Cerebellar cortex (tissue), 1 donor: Measurements from ENCODE around the gene GLCCI1.
"Not testable (repeated sequence)": the region's sequence is repeated elsewhere in the genome, so short reads cannot be mapped to it uniquely, and the experiment has no call there.

Experiments used
- DNase-seq: peaks from one replicate; pipeline ENCODE4 v3.0.0-alpha.2; 2015; ENCODE audit warnings: low spot score

Gene GLCCI1

DNA sequence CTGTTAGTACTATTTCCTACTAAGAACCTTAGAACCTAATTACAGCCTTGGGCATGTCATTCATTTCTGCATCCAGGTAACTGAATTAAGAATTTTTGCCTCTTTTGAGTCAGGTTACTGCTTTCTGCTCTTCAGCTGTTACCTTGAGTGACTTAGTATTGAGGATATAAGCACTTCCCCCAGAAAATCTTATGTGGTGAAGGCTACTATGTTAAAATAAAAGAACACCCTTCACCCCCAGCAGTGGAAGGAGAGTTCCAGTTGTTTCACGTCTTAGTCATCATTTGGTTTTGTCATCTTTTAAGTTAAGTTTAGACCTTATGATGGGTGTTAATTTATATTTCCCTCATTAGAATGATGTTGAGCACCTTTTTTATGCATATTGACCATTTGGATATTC lies 82.8 kb downstream of the GLCCI1 start:
- DNase-seq: peak; percentile 26

GRCh38 chr7:8051998-8052397 lies 83.4 kb downstream of the GLCCI1 start:
- DNase-seq: no peak

DNA sequence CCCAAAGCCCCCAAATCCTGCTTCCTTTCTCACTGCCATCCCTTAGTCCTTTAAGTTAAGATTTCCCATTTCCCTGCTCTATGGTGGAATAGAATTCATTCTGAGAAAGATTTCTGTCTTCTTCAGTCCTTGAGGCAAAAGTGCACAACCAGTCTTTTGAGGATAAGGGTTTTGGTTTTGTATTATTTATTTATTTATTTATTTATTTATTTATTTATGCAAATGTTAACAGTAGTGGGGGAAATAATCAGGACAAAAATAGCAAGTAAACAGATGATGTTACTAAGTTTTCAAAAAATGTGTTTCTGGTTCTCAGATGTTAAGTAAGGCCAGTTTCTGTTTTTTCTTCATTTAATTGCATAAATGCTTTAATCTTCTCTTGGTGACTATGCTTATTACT lies 84.2 kb downstream of the GLCCI1 start:
- no peak for DNase-seq

DNA sequence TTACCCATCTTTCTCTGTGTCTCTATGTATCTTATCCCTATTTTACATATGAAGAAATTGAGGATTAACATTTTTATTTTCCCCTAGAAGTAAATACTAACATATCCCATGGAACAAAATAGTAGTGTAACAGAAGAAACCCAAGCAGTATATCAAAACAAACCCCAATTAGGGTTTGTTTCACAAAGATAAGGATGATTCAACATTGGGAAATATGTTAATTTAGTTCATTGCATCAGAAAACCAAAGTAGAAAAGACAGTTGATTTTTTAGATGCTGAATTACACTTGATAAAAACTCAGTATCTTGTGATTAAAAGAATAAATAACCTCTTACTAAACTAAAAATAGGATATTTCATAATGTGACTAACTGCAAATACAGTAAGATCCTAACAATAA lies 87.8 kb downstream of the GLCCI1 start:
- DNase-seq: no peak

DNA sequence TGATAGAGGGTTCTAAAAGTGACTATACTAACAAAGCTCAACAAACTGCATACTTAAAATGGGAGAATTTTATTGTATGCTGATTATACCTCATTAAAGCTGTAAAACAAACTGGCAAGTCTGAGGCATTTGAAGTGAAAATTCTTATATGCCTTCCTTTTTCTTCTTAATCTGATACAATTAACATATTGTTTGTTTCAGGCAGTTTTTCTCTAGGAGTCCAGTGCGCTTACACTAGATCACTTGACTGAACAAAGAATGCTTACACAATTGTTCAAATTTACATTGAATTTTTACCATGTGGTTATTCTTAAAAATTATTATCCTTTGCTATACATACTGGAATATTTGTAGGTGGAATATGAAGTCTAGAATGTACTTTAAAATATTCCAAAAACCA lies 89.0 kb downstream of the GLCCI1 start:
- no peak for DNase-seq

DNA sequence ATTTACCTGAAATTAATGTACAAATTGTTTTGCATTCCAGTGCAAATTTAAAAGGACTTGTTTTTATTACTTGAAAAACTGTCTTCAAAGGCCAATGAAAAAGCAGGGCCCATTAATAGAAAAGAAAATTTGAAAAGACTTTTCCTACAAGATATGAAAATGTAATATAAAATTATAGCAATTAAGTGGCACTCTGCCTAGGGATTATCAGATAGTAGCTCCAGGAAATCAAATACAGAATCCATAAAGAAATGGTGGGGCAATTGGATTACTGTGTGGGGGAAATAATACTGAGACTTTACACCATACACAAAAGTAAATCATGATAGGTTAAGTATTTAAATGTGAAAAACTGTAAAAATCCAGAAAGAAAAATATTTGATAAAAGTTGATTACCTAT lies 89.7 kb downstream of the GLCCI1 start:
- no peak for DNase-seq

DNA sequence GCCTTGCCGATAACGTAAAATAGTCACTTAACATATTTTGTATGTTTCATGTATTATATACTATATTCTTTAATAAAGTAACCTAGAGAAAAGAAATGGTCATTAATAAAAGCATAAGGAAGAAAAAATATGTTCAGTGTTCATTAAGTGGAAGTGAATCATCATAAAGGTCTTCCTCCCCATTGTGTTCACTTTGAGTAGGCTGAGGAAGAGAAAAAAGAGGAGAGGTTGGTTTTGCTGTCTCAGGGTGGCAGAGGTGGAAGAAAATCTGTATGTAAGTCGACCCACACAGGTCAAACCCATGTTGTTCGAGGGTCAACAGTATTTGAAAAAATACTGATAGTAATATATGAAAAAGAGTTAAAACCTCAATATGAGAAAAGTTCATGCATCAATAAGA lies 90.3 kb downstream of the GLCCI1 start:
- DNase-seq: no peak

DNA sequence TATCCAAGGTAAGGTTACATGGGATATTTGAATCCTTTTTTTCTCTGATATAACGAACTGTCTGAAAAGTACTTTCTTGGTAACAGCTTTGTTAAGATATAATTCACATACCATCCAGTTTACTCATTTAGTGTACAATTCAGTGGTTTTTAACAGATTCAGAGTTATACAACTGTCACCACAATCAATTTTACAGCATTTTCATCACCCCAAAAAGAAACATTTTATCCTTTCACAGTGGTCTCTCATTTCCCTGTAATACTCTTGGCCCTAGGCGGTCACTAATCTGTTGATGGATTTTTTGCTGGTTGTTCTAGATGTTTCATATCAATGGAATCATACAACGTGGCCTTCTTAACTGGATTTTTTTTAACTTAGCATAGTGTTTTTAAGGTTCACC lies 91.6 kb downstream of the GLCCI1 start:
- no peak for DNase-seq

DNA sequence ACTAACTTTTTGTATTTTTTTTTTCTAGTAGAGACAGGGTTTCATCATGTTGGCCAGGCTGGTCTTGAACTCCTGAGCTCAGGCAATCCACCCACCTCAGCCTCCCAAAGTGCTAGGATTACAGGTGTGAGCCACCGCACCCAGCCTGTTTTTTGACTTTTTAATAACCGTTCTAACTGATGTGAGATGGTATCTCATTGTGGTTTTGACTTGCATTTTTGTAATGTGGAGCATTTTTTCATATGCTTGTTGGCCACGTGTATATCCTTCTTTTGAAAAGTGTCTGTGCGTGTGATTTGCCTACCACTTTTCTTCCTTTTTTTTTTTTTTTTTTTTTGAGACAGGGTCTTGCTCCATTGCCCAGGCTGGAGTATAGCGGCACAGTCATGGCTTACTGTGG lies 94.7 kb downstream of the GLCCI1 start:
- not testable (repeated sequence) for DNase-seq

- no peak for DNase-seq
These were observed 95.2 kb downstream of the GLCCI1 start for GRCh38 chr7:8063706-8064297.

DNA sequence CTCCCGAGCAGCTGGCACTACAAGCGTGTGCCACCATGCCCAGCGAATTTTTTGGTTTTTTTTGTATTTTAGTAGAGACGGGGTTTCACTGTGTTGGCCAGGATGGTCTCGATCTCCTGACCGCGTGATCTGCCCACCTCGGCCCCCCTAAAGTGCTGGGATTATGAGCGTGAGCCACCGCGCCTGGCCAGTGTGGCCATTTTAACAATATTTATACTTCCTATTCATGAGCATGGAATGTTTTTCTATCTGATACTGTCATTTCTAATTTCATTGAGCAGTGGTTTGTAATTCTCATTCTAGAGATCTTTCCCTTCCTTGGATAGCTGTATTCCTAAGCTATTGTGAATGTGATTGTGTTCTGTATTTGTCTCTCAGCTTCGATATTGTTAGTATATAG lies 96.2 kb downstream of the GLCCI1 start:
- no peak for DNase-seq

GRCh38 chr7:8065356-8065813 lies 96.8 kb downstream of the GLCCI1 start:
- DNase-seq: no peak

- DNase-seq: peak; percentile 78
These were observed 100.5 kb downstream of the GLCCI1 start for GRCh38 chr7:8068892-8069686.

DNA sequence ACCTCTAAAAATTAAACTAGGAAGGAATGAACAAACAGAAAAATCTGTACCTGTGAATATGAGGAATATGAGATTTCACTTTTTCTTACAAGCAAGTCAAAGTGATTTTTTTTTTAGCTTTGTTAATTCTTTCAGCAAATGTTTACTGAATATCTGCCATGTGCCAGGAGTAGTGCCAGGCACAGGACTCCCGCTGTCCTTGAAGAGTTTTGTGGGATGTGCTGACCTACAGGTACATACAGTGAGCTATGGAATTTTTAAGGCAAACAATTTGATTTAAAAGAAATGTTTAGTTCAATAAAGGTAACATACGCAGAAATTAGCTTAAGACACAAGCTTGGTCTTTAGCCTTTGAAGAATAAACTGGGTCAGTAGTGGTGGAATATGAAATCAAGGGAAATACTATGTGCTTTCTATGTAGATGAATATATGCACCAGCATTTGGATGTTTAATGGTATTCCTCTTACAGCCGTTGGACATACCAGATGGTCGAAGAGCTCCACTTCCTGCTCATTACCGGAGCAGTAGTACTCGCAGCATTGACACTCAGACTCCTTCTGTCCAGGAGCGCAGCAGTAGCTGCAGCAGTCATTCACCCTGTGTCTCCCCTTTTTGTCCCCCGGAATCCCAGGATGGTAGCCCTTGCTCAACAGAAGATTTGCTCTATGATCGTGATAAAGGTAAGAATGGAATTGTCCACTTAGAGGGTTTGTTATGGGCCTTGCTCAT lies 102.0 kb downstream of the GLCCI1 start:
- DNase-seq: peak; percentile 87

GRCh38 chr7:8078418-8078817 lies 109.8 kb downstream of the GLCCI1 start:
- no peak for DNase-seq

DNA sequence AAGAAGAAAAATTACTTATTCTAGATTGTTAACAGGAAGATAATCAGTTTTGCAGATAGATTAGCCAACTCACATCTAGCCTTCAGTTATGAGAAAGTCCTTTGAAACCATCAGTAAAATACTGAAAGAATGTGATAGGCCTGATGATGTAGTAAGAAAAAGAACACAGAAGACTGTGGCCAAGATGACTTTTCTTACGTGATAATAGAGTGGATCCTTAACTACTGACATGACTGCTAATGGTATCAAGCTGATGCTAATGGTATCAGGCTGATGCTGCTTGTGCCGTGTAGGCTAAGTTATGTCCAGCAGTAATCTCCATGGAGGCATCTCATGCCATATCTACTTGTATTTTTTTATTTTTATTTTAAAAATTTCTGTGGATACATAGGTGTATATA lies 114.2 kb downstream of the GLCCI1 start:
- DNase-seq: no peak

DNA sequence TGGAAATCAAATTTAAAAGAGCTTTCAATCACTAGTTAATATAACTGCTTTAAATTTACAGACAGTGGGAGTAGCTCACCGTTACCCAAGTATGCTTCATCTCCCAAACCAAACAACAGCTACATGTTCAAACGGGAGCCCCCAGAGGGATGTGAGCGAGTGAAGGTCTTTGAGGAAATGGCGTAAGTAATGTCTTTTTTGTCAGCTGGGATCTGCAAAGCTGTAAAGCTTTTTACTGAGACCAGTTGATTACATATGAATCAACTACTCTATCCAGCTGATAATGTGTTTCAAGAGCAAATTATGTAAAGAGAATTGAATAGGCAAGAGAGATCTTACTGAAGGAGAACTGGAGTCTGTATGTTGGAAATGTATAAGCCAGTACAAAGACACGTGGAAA lies 116.2 kb downstream of the GLCCI1 start:
- DNase-seq: no peak

DNA sequence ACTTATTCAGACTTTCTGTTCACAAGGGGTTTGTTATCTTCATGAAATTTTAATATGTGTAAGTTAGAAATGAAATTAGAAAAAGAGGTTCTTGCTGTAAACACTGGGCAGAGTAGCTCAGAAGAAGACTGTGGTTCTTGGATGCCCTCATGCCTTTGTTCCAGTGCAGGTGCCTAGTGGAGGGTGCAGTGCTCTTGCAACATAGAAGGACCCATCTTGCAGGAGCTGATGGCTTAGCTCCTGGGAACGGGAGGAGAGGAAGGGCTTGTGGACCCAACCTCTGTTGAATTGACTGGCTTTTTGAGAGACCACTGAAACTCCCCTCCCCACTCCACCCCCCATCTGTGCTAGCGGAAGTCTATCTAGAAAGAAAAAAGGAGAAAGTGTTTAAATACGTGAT lies 116.8 kb downstream of the GLCCI1 start:
- no peak for DNase-seq

- DNase-seq: no peak
These were observed 117.6 kb downstream of the GLCCI1 start for GRCh38 chr7:8086239-8086638.

DNA sequence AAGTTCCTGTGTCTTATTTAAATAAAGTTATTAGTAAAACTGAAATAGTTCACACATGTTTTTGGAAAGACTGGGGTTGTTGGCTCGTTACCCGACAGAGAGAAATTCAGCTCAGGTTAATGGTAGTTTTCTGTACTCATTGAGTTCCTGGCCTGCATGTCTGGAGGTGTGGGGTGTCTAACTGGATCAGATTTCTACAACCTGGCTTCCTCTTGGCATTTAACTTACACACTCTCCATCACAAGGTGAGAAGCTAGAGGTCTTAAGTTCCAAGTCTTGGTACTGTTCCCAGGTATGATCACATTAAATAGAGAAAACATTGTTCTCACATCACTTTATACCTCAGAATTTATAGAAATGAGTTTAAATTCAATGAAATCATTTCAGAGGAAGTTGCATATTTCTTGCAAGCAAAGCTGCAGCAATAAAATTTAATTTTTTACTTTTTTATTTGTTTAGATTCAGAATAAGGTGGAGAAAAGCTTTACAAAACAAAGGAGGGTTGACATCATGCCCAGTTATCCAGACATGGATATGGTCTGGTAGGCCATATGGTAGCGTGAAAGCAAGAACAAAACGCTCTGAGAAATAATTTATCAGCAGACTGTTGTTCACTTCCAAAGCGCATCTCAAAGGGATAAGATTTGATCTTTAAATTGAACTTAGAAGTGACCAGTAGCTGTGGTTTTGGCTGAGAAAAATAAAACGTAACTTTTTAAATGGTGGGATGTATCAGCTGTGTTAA lies 120.6 kb downstream of the GLCCI1 start:
- DNase-seq: peak; percentile 74

DNA sequence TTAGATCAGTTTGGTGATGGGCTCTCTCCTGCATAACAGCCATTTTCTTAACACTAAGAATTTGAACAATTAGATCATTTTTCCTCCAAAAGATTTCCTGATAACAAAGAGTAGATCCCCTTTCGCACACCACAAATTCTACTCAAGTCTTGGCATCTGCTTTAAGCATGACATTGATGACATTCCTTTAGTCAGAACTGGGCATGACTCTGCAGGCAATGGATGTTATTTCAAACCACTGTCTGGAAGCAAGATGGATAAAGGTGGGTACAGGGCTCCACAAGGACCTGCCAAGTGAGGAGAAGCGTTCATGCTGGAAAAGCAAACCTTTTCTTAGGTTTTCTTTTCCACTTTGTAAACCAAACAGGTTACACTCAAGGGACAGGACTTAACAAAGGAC lies 123.5 kb downstream of the GLCCI1 start:
- no peak for DNase-seq
